Heart left ventricle (tissue), 13 donors: ENCODE measurements around the gene KIAA1191.

ENCODE experiments used
- CTCF ChIP-seq, 12 donors: fragments of 200-600 bp; sonication (generic) in 4 of 12; IDR thresholded peaks; one replicate each; pipeline versions ENCODE4 v1.5.0 to v1.8.0; 2018 to 2022; ENCODE audit warnings: antibody characterized with exemption in 12 of 12, mild to moderate bottlenecking in 5 of 12
- POLR2A ChIP-seq, 2 donors: fragments of 450-650 bp; IDR thresholded peaks; one replicate each; pipeline ENCODE4 v1.6.1; 2017; ENCODE audit warnings: antibody characterized with exemption in 2 of 2, mild to moderate bottlenecking in 2 of 2, moderate library complexity in 2 of 2
- donor health status: ischemic (EF 13 %, LVEDD 7.1; RV severe dilation, severe dysfunction).
- donor health status: DM: no; HTN: yes; CAD: no.
- donor health status: DM: no; HTN: no; CAD: no.
- donor health status: ischemic (EF 25% LVEDD 6.9; RV normal size, moderate dysfunction).
- donor health status: ischemic (EF 25% LVEDD 5.7; RV mildly dilated, moderate dysfunction).
- donor health status: ischemic (EF 35%, LVEDD 5.7; RV mildly dilated, moderate dysfunction).
- donor health status: nonischemic (EF 11% LVEDD 7.7; RV severe dilation, severe dysfunction).
- donor health status: DM: yes; HTN: yes; CAD: no.
- donor health status: PGD.
- donor health status: ischemic (EF 29% LVEDD 5.4; RV normal size, mild dysfunction).
- donor health status: nonischemic (EF 23%, LVEDD 6.1; RV moderate dilation, normal function).

- TF ChIP-seq CTCF (IDR thresholded peaks at IDR 0.05): no peak
- TF ChIP-seq POLR2A (IDR thresholded peaks at IDR 0.05): no peak
Measured at GRCh38 chr5:176359658-176360057, 1.9 kb downstream of the KIAA1191 start.
